Skeletal muscle satellite cell (primary cell): ENCODE results near the gene EBF3.

Experiments
- H3K27me3 ChIP-seq: 2 replicates; pipeline ENCODE4 v1.7.0; 2013; ENCODE audit warnings: low read length; ENCODE audit not compliant: control insufficient read depth, insufficient read depth
- H3K36me3 ChIP-seq: 2 replicates; pipeline ENCODE4 v1.7.0; 2013; ENCODE audit warnings: mild to moderate bottlenecking, control low read depth, low read length; ENCODE audit not compliant: insufficient read depth
- H3K4me1 ChIP-seq: 2 replicates; pipeline ENCODE4 v1.7.0; 2013; ENCODE audit warnings: low read length; ENCODE audit not compliant: control insufficient read depth, insufficient read depth
- H3K4me2 ChIP-seq: 2 replicates; pipeline ENCODE4 v1.7.0; 2013; ENCODE audit warnings: mild to moderate bottlenecking, low read length
- H3K4me3 ChIP-seq: 2 replicates; pipeline ENCODE4 v1.7.0; 2013; ENCODE audit warnings: low read length
- H3K9ac ChIP-seq: 2 replicates; pipeline ENCODE4 v1.7.0; 2013; ENCODE audit warnings: mild to moderate bottlenecking, low read depth, low read length, moderate library complexity
- H3K9me3 ChIP-seq: replicated peaks from 2 replicates; pipeline ENCODE4 v1.7.0; 2013; ENCODE audit warnings: mild to moderate bottlenecking, control low read depth, low read length

EBF3 gene

GRCh38 chr10:129896136-129896859, 67.8 kb downstream of the EBF3 start:
- no peak overlapping the region for H3K9ac ChIP-seq
- peaks cover 19% of the 10 kb centered on the region for H3K4me1 ChIP-seq
- no peaks in the 10 kb centered on the region for H3K9me3 ChIP-seq
- no peaks in the 10 kb centered on the region for H3K36me3 ChIP-seq
- no peak overlapping the region for H3K4me2 ChIP-seq
- H3K4me3 ChIP-seq, result no peak overlapping the region
- no peaks in the 10 kb centered on the region for H3K27me3 ChIP-seq

DNA sequence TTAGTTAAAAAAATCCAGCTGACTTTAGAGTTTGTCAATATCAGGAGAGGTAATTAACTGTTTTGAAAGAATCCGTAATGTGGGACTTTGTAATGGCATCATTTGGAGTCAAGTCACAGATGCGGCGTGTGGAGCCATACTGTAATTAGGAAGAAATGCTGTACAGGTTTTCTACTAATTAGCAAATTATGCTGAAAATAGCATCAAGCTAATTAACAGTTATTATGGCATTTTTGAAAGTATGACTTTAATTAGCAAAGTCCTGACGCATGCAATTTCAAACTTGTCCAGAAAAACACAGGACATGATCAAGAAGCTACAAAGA, 68.3 kb downstream of the EBF3 start:
- H3K4me1 ChIP-seq, result peaks cover 24% of the 10 kb centered on the region
- H3K27me3 ChIP-seq, result no peaks in the 10 kb centered on the region
- no peak overlapping the region for H3K4me2 ChIP-seq
- no peak overlapping the region for H3K4me3 ChIP-seq
- no peaks in the 10 kb centered on the region for H3K9me3 ChIP-seq
- H3K36me3 ChIP-seq, result no peaks in the 10 kb centered on the region
- H3K9ac ChIP-seq, result no peak overlapping the region

DNA sequence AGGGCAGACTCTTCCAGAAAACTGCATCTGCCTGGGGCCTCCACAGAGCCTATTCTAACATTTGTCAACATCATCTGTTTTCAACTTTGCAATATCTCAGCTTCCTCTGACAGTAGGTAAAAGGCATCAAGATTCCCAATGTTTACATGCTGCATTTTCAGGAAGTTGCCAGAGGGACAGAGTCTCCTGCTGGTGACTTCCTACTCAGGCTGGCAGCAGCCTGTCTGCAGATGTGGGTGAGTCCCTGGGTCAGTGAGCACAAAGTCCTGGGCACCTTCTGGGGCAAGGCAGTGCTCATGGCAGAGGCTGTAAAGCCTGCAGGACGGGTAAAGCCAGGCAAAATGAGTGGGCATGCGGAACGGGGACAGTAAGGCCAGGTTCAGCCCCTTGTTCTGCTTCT, 69.4 kb downstream of the EBF3 start:
- Histone ChIP-seq H3K9ac (no peak overlapping the region), H3K9me3 (no peaks in the 10 kb centered on the region), H3K4me2 (no peak overlapping the region), H3K36me3 (no peaks in the 10 kb centered on the region), H3K4me1 (peaks cover 32% of the 10 kb centered on the region), H3K4me3 (no peak overlapping the region), H3K27me3 (no peaks in the 10 kb centered on the region)

- Histone ChIP-seq H3K4me3 (no peak overlapping the region), H3K36me3 (no peaks in the 10 kb centered on the region), H3K9me3 (no peaks in the 10 kb centered on the region), H3K9ac (no peak overlapping the region), H3K27me3 (no peaks in the 10 kb centered on the region), H3K4me1 (peaks cover 38% of the 10 kb centered on the region), H3K4me2 (peak overlapping the region; percentile 64)
Measured at GRCh38 chr10:129893104-129894089, 70.7 kb downstream of the EBF3 start.

DNA sequence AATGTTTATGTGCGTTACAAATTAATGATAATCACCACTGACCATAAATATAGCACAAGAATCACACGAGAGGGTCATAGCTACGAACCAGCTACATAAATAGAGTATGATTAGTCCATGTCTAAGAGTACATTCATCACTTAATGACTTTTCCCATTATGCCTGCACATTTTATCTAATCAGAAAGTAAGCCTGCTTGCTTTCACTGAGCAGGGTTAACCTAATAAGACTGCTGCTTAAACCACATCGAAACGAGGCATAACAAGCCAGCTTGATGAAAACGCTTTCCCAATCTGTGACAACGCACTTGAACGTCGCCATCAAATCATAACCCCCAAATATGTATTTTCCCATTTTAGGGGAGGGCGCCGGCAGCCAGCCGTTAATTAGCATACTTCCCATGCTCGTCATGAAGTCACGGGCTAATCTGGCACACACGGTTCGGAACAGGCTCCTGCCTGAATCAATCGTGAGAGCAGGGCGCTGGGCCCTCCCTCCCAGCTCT, 71.5 kb downstream of the EBF3 start:
- Histone ChIP-seq H3K9me3 (no peaks in the 10 kb centered on the region), H3K9ac (peak overlapping the region; percentile 20), H3K4me1 (peaks cover 38% of the 10 kb centered on the region), H3K36me3 (peaks cover under 1% of the 10 kb centered on the region), H3K27me3 (no peaks in the 10 kb centered on the region), H3K4me2 (peak overlapping the region; percentile 64), H3K4me3 (peak overlapping the region; percentile 25)

DNA sequence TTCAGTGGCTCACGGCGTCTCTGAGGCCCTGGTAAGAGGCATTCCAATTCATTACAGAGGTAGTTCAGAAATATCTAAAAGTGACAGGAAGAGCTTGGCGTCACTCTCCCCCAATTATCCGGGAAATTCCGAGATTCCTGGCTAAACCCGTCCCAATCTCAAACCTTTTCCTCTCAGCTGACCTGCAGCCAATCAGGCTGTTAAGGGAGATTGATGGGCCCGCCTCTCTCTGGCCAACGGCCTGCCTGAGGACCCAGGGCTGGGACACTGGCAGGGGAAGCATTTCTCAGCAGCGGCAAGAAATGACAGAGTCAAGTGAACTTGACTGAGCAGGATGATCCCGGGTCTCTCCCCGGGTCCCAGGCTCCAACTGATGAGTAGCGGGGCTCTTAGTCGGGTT, 72.3 kb downstream of the EBF3 start:
- Histone ChIP-seq H3K4me1 (peaks cover 38% of the 10 kb centered on the region), H3K27me3 (no peaks in the 10 kb centered on the region), H3K4me3 (no peak overlapping the region), H3K4me2 (peak overlapping the region; percentile 1), H3K9me3 (no peaks in the 10 kb centered on the region), H3K36me3 (peaks cover 5% of the 10 kb centered on the region), H3K9ac (no peak overlapping the region)

- Histone ChIP-seq H3K36me3 (peaks cover 5% of the 10 kb centered on the region), H3K4me2 (no peak overlapping the region), H3K4me3 (no peak overlapping the region), H3K9ac (no peak overlapping the region), H3K27me3 (no peaks in the 10 kb centered on the region), H3K4me1 (peaks cover 38% of the 10 kb centered on the region), H3K9me3 (no peaks in the 10 kb centered on the region)
Measured at GRCh38 chr10:129890170-129890569, 73.9 kb downstream of the EBF3 start.

- Histone ChIP-seq H3K36me3 (peaks cover 5% of the 10 kb centered on the region), H3K4me2 (peak overlapping the region; percentile 66), H3K9ac (no peak overlapping the region), H3K4me1 (peaks cover 42% of the 10 kb centered on the region), H3K4me3 (no peak overlapping the region), H3K27me3 (no peaks in the 10 kb centered on the region), H3K9me3 (no peaks in the 10 kb centered on the region)
Measured at GRCh38 chr10:129888784-129889616, 75.1 kb downstream of the EBF3 start.

- Histone ChIP-seq H3K27me3 (no peaks in the 10 kb centered on the region), H3K4me3 (no peak overlapping the region), H3K9me3 (no peaks in the 10 kb centered on the region), H3K36me3 (peaks cover 5% of the 10 kb centered on the region), H3K4me1 (peaks cover 51% of the 10 kb centered on the region), H3K4me2 (no peak overlapping the region), H3K9ac (no peak overlapping the region)
Measured at GRCh38 chr10:129887986-129888783, 75.9 kb downstream of the EBF3 start.

GRCh38 chr10:129887381-129887905, 76.6 kb downstream of the EBF3 start:
- Histone ChIP-seq H3K4me2 (no peak overlapping the region), H3K27me3 (no peaks in the 10 kb centered on the region), H3K9ac (no peak overlapping the region), H3K36me3 (peaks cover 5% of the 10 kb centered on the region), H3K4me1 (peaks cover 51% of the 10 kb centered on the region), H3K9me3 (no peaks in the 10 kb centered on the region), H3K4me3 (no peak overlapping the region)
